ENCODE results near the gene MYH10.

- TF ChIP-seq POLR2AphosphoS5 (IDR thresholded peaks at IDR 0.05; ENCODE audit: low read depth, low read length) (no peak), PAX5 (IDR thresholded peaks at IDR 0.05; ENCODE audit: insufficient read depth, low read length, severe bottlenecking) (no peak), POLR2A (IDR thresholded peaks at IDR 0.05; ENCODE audit: low read depth, low read length) (no peak), SPI1 (IDR thresholded peaks at IDR 0.05; ENCODE audit: low read depth, low read length) (no peak), TAF1 (IDR thresholded peaks at IDR 0.05; ENCODE audit: low read depth, low read length) (no peak)
Measured at GRCh38 chr17:8485491-8485890, 145.0 kb downstream of the MYH10 start.

Data from GM12891 (cell line).